Tibial artery (tissue), 4 donors: ENCODE results near the gene IMMP2L.

Experiments
- DNase-seq, 2 donors: peaks; one replicate each; pipeline ENCODE4 v3.0.0-alpha.2; 2019
- H3K27ac ChIP-seq, 2 donors: fragments of 200-600 bp; sonication (generic) in 1 of 2; 1 replicate in 1 of 2; 2 replicates in 1 of 2; pipeline ENCODE4 v1.5.1; 2018 to 2019; ENCODE audit warnings: mild to moderate bottlenecking in 1 of 2
- H3K27me3 ChIP-seq, 2 donors: fragments of 200-600 bp; sonication (generic) in 1 of 2; one replicate each; pipeline versions ENCODE4 v1.5.1 to v1.6.0; 2016 to 2019
- H3K36me3 ChIP-seq, 3 donors: fragments of 200-600 bp; sonication (generic) in 2 of 3; one replicate each; pipeline ENCODE4 v1.5.1; 2016 to 2019; ENCODE audit warnings: mild to moderate bottlenecking in 2 of 3
- H3K4me1 ChIP-seq, 4 donors: fragments of 200-600 bp; sonication (generic) in 2 of 4; 1 replicate in 3 of 4; 2 replicates in 1 of 4; pipeline ENCODE4 v1.5.1; 2016 to 2019
- H3K4me3 ChIP-seq, 2 donors: fragments of 200-600 bp; sonication (generic) in 1 of 2; 1 replicate in 1 of 2; 2 replicates in 1 of 2; pipeline ENCODE4 v1.5.1; 2018 to 2019; ENCODE audit warnings: mild to moderate bottlenecking in 2 of 2
- H3K9me3 ChIP-seq, 3 donors: fragments of 200-600 bp; sonication (generic) in 1 of 3; one replicate each; pipeline ENCODE4 v1.5.1; 2016 to 2019
- intact Hi-C: fragments of 100-400 bp; cut with DNase I; formaldehyde crosslinking; loops from one replicate; pipeline ENCODE4 v1.15.0; 2023; ENCODE audit warnings: low total_unique reads
- TF ChIP-seq, protein P1 (sequence below), 2 experiments: fragments of 200-600 bp in 1 of 2; fragments of 450-650 bp in 1 of 2; IDR thresholded peaks; one replicate each; pipeline ENCODE4 v1.5.1; 2017 to 2019; ENCODE audit warnings: antibody characterized with exemption in 2 of 2, mild to moderate bottlenecking in 1 of 2, moderate library complexity in 1 of 2

Gene IMMP2L

DNA sequence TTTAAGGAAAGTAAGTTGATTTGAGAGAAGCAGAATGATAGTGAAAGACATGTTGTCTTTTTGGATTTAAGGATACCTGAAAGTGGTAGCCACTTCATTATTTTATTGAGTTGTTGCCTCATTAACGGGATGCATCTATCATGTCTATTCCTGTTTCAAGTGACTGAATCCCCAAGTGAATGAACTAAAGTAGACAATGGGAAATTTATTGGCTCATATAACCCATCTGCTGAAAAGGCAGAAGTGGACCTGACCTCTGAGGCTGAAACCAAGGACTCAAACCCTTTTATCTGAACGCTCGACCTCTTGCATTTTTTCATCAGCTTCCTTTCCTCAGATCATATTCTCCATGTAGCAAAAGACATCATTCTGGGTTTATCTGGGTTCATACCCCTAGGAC lies 937.0 kb downstream of the IMMP2L start:
- Histone ChIP-seq H3K4me1 (no peaks in the 10 kb centered on the region), H3K27ac (no peak overlapping the region), H3K9me3 (no peaks in the 10 kb centered on the region), H3K4me3 (no peak overlapping the region), H3K36me3 (no peaks in the 10 kb centered on the region), H3K27me3 (no peaks in the 10 kb centered on the region)
- no peak for DNase-seq
- intact Hi-C loops: no loop called here
- TF ChIP-seq, protein P1, sequence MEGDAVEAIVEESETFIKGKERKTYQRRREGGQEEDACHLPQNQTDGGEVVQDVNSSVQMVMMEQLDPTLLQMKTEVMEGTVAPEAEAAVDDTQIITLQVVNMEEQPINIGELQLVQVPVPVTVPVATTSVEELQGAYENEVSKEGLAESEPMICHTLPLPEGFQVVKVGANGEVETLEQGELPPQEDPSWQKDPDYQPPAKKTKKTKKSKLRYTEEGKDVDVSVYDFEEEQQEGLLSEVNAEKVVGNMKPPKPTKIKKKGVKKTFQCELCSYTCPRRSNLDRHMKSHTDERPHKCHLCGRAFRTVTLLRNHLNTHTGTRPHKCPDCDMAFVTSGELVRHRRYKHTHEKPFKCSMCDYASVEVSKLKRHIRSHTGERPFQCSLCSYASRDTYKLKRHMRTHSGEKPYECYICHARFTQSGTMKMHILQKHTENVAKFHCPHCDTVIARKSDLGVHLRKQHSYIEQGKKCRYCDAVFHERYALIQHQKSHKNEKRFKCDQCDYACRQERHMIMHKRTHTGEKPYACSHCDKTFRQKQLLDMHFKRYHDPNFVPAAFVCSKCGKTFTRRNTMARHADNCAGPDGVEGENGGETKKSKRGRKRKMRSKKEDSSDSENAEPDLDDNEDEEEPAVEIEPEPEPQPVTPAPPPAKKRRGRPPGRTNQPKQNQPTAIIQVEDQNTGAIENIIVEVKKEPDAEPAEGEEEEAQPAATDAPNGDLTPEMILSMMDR (IDR thresholded peaks at IDR 0.05): no peak

DNA sequence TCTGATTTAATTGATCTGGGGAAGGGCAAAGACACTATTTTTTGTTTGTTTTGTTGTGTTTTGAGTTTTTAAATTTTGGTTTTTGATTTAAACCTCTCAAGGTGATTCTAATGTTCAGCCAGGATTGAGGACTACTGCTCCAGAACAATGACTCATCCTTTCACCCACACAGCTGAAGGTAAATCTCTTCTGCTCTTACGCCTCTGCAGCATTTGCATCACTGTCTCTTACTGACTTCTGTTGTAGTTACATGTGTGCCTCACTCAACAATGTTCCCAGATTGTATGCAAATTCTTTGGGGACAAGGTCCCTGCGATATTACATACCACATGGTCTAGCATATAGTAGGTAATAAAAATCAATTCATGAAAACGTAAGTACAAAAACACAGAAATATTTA lies 938.9 kb downstream of the IMMP2L start:
- Histone ChIP-seq H3K9me3 (no peaks in the 10 kb centered on the region), H3K27me3 (no peaks in the 10 kb centered on the region), H3K4me1 (no peaks in the 10 kb centered on the region), H3K27ac (no peak overlapping the region), H3K36me3 (no peaks in the 10 kb centered on the region), H3K4me3 (no peak overlapping the region)
- no peak for DNase-seq
- TF ChIP-seq, protein P1 (IDR thresholded peaks at IDR 0.05): no peak
- intact Hi-C loops: no loop called here

DNA sequence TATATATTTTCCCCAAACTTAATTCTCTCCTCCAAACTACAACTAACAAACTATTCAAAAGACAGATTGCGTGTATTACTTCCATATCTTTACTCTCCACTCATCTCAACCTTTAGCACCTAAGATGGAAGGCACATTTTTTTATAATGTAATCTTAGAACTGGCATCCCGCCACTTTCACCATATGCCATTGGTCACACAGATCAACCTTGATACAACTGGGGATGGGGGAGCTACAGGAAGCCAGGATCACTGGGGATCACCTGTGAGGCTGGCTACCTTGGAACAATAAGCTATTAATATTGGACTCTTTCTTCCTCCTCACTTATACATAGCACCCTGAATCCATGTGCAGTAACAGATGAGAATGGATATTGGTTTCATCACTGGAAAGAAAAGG lies 941.0 kb downstream of the IMMP2L start:
- DNase-seq: no peak
- H3K27ac ChIP-seq: no peak overlapping the region
- no peaks in the 10 kb centered on the region for H3K9me3 ChIP-seq
- H3K4me1 ChIP-seq: no peaks in the 10 kb centered on the region
- no peak overlapping the region for H3K4me3 ChIP-seq
- H3K36me3 ChIP-seq: no peaks in the 10 kb centered on the region
- intact Hi-C loops: no loop called here
- TF ChIP-seq, protein P1 (IDR thresholded peaks at IDR 0.05): no peak
- no peaks in the 10 kb centered on the region for H3K27me3 ChIP-seq

DNA sequence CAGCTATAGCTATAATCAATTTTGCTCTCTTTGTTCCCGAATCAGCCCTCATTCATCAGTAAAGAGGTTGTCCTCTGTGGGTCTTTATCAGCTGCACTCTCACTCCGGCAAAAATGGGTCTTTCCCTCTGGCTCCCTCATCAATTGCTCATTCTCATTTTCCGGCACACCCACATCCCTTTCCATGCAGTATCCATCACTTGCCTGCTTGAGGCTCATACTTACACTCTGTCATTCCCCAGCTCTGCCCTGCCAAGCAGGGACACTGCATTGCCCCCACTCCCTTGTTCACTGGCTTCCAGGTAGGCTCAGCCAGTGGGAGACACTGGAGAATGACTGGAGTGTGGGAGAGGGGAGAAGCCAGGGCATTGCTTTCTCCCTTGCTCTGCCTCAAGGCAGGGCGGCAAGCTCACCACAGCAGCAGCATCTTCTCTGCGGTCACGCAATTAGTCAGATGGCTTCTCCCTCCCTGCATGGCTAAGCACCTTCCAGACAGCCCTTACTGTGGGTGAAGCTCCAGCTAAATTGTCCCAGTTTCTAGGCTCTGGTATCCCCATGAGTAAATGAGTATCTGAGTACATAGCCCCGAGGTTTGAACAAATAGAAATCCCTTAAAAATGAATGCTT lies 942.1 kb downstream of the IMMP2L start:
- no peak for DNase-seq
- intact Hi-C loops: no loop called here
- no peaks in the 10 kb centered on the region for H3K4me1 ChIP-seq
- H3K27ac ChIP-seq: no peak overlapping the region
- H3K36me3 ChIP-seq: no peaks in the 10 kb centered on the region
- no peaks in the 10 kb centered on the region for H3K27me3 ChIP-seq
- no peaks in the 10 kb centered on the region for H3K9me3 ChIP-seq
- H3K4me3 ChIP-seq: no peak overlapping the region
- TF ChIP-seq, protein P1 (IDR thresholded peaks at IDR 0.05): no peak
